Loucy (cell line): Measurements from ENCODE around the gene TNPO1.

ENCODE experiments used
- CTCF ChIP-seq: fragments of 200-600 bp; sonication (generic); conservative IDR thresholded peaks from 2 replicates; pipeline ENCODE4 v1.5.1; 2014; ENCODE audit warnings: mild to moderate bottlenecking, antibody characterized with exemption, low read length
- EZH2phosphoT487 ChIP-seq: fragments of 200-600 bp; IDR thresholded peaks from 2 replicates; pipeline ENCODE4 v1.6.1; 2018; ENCODE audit warnings: antibody characterized with exemption, mild to moderate bottlenecking, moderate library complexity, borderline replicate concordance

GRCh38 chr5:72889324-72889723 is 72.9 kb downstream of the TNPO1 start:
- no peak for TF ChIP-seq CTCF
- no peak for TF ChIP-seq EZH2phosphoT487
